GM18858 (cell line): Measurements from ENCODE around the gene MVB12B.

ENCODE experiments used
- ATAC-seq: cut with Tn5 transposase; IDR thresholded peaks from one replicate; pipeline ENCODE4 v1.9.1; 2021; ENCODE audit not compliant: unreplicated experiment

The MVB12B gene

GRCh38 chr9:126302730-126303129 is 23.9 kb upstream of the MVB12B start:
- no peak for ATAC-seq

- ATAC-seq, result no peak
These were observed 23.1 kb upstream of the MVB12B start for GRCh38 chr9:126303488-126303887.

- ATAC-seq, result no peak
These were observed 22.2 kb upstream of the MVB12B start for GRCh38 chr9:126304207-126304970.

GRCh38 chr9:126304971-126305320 is 21.7 kb upstream of the MVB12B start:
- ATAC-seq, result no peak

- ATAC-seq, result no peak
These were observed 20.5 kb upstream of the MVB12B start for GRCh38 chr9:126306071-126306647.

GRCh38 chr9:126307322-126308061 is 19.1 kb upstream of the MVB12B start:
- ATAC-seq, result no peak

- ATAC-seq, result no peak
These were observed 17.0 kb upstream of the MVB12B start for GRCh38 chr9:126309427-126310189.

- no peak for ATAC-seq
These were observed 13.8 kb upstream of the MVB12B start for GRCh38 chr9:126312584-126313551.

- no peak for ATAC-seq
These were observed 10.5 kb upstream of the MVB12B start for GRCh38 chr9:126316085-126316655.

- ATAC-seq, result no peak
These were observed 9.1 kb upstream of the MVB12B start for GRCh38 chr9:126317513-126317912.

- ATAC-seq, result no peak
These were observed 7.8 kb upstream of the MVB12B start for GRCh38 chr9:126318858-126319257.

GRCh38 chr9:126319671-126320070 is 7.0 kb upstream of the MVB12B start:
- no peak for ATAC-seq

- no peak for ATAC-seq
These were observed 6.3 kb upstream of the MVB12B start for GRCh38 chr9:126320158-126320922.

GRCh38 chr9:126321742-126322141 is 4.9 kb upstream of the MVB12B start:
- no peak for ATAC-seq

- ATAC-seq, result no peak
These were observed 808 bp upstream of the MVB12B start for GRCh38 chr9:126325821-126326220.

- ATAC-seq, result no peak
These were observed 531 bp downstream of the MVB12B start for GRCh38 chr9:126327006-126327713.

- no peak for ATAC-seq
These were observed 1.1 kb downstream of the MVB12B start for GRCh38 chr9:126327714-126328185.

- no peak for ATAC-seq
These were observed 1.8 kb downstream of the MVB12B start for GRCh38 chr9:126328407-126328806.
